Activated effector memory CD4-positive, alpha-beta T cell treated with Interleukin-2 at 50 U/mL for 16 hours (primary cell): ENCODE measurements around the gene NPLOC4.
"Not testable (repeated sequence)": the region's sequence is repeated elsewhere in the genome, so short reads cannot be mapped to it uniquely, and the experiment has no call there.

Source experiments
- DNase-seq: peaks from one replicate; pipeline ENCODE4 v3.0.0-alpha.2; 2020

The NPLOC4 gene

GRCh38 chr17:81531998-81532404 lies 104.9 kb downstream of the NPLOC4 start:
- DNase-seq, result not testable (repeated sequence)

GRCh38 chr17:81531013-81531412 lies 105.9 kb downstream of the NPLOC4 start:
- not testable (repeated sequence) for DNase-seq

- no peak for DNase-seq
Observed at GRCh38 chr17:81529437-81529803, 107.5 kb downstream of the NPLOC4 start.

- DNase-seq, result no peak
Observed at GRCh38 chr17:81528651-81529436, 108.1 kb downstream of the NPLOC4 start.

GRCh38 chr17:81528384-81528650 lies 108.6 kb downstream of the NPLOC4 start:
- DNase-seq, result no peak

- DNase-seq, result no peak
Observed at GRCh38 chr17:81527591-81528383, 109.1 kb downstream of the NPLOC4 start, which contains the start of gene FSCN2. TSS of gene FSCN2 (plus strand) at chr17:81528377. CDS start at chr17:81528532, 155 bp downstream.

- no peak for DNase-seq
Observed at GRCh38 chr17:81526662-81527571, 110.0 kb downstream of the NPLOC4 start.

GRCh38 chr17:81524865-81525159 lies 112.1 kb downstream of the NPLOC4 start:
- no peak for DNase-seq

- DNase-seq, result no peak
Observed at GRCh38 chr17:81524039-81524864, 112.7 kb downstream of the NPLOC4 start.

- DNase-seq, result no peak
Observed at GRCh38 chr17:81523402-81524038, 113.4 kb downstream of the NPLOC4 start.

- no peak for DNase-seq
Observed at GRCh38 chr17:81522491-81523401, 114.2 kb downstream of the NPLOC4 start.

- no peak for DNase-seq
Observed at GRCh38 chr17:81520021-81520901, 116.7 kb downstream of the NPLOC4 start.

- DNase-seq, result peak; percentile 63
Observed at GRCh38 chr17:81519284-81520020, 117.5 kb downstream of the NPLOC4 start.

- no peak for DNase-seq
Observed at GRCh38 chr17:81518785-81519283, 118.1 kb downstream of the NPLOC4 start.

- DNase-seq, result no peak
Observed at GRCh38 chr17:81518113-81518784, 118.7 kb downstream of the NPLOC4 start.

GRCh38 chr17:81517339-81518112 lies 119.4 kb downstream of the NPLOC4 start:
- no peak for DNase-seq

- no peak for DNase-seq
Observed at GRCh38 chr17:81517009-81517338, 119.9 kb downstream of the NPLOC4 start.

GRCh38 chr17:81516439-81516838 lies 120.5 kb downstream of the NPLOC4 start:
- DNase-seq, result no peak
